ENCODE measurements around the gene BCKDHB. TPM values are rescaled to one million over a fixed set of nuclear protein-coding genes. Genes with fewer than 3 reads are reported as not detected.

Gene BCKDHB
- 17.5 TPM for total RNA-seq

DNA sequence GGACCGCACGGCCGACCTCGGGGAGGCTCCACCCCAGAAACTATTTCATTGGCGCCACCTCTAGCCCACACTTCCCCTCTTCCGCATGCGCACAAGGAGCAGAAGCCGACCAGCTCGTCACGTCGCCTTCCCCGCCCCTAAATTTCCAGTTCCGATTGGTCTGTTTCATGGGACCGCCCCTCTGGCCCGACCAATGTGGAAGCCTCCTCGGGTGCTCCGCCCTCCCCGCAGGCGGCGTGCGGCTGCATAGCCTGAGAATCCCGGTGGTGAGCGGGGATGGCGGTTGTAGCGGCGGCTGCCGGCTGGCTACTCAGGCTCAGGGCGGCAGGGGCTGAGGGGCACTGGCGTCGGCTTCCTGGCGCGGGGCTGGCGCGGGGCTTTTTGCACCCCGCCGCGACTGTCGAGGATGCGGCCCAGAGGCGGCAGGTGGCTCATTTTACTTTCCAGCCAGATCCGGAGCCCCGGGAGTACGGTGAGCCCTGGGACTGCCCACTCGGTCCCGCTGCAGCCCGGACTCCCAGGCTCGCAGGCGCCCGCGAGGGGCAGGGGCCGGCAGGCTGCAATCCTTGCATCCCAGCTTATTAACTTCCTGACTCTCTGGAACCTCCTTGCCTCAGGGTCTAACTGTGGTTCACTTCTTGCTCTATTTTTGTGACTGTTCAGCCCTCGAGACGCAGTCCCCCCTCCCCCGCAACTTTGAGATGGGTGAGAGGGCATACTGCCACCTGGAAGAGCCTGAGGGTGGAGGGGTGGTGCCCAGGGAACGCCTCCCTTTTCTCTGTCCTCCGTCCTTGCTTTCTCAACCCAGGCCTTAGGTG is at the start of gene BCKDHB:
BCKDHB (plus strand) TSS at position 254 of the 818 bp plus-strand sequence; CDS start at position 277, 23 bp downstream.

Other genes starting within 250 kb of the BCKDHB start
- 29.1 TPM for gene ELOVL4, start 159.1 kb upstream of the BCKDHB start, total RNA-seq
- 6.9 TPM for gene TTK, start 102.0 kb upstream of the BCKDHB start, total RNA-seq